Thymus (tissue), 11 donors: ENCODE measurements around the gene POLR1A. TPM values are rescaled to one million over a fixed set of nuclear protein-coding genes. Genes with fewer than 3 reads are reported as not detected.

Experiments used
- DNase-seq, 9 donors: peaks; one replicate each; pipeline ENCODE4 v3.0.0-alpha.2; 2013; ENCODE audit warnings: low spot score in 9 of 9, low read depth in 6 of 9, missing footprints in 1 of 9
- H3K27ac ChIP-seq, 2 donors: one replicate each; pipeline ENCODE4 v1.5.1; 2013; ENCODE audit warnings: control low read depth in 1 of 2, low read depth in 1 of 2, low read length in 1 of 2, mild to moderate bottlenecking in 1 of 2, moderate library complexity in 1 of 2
- H3K27me3 ChIP-seq, 2 donors: one replicate each; pipeline ENCODE4 v1.5.1; 2013; ENCODE audit warnings: low read length in 1 of 2; ENCODE audit not compliant: control insufficient read depth in 2 of 2, insufficient read depth in 1 of 2
- H3K36me3 ChIP-seq, 2 donors: one replicate each; pipeline ENCODE4 v1.5.1; 2013; ENCODE audit warnings: low read length in 1 of 2, mild to moderate bottlenecking in 1 of 2, moderate library complexity in 1 of 2; ENCODE audit not compliant: control insufficient read depth in 2 of 2, insufficient read depth in 2 of 2
- H3K4me1 ChIP-seq, 2 donors: one replicate each; pipeline ENCODE4 v1.5.1; 2013; ENCODE audit warnings: low read length in 2 of 2; ENCODE audit not compliant: control insufficient read depth in 2 of 2, insufficient read depth in 2 of 2
- H3K4me3 ChIP-seq, 2 donors: one replicate each; pipeline ENCODE4 v1.5.1; 2013; ENCODE audit warnings: low read length in 2 of 2, control low read depth in 1 of 2, mild to moderate bottlenecking in 1 of 2
- H3K9me3 ChIP-seq, 2 donors: one replicate each; pipeline ENCODE4 v1.5.1; 2013; ENCODE audit warnings: low read length in 1 of 2, mild to moderate bottlenecking in 1 of 2; ENCODE audit not compliant: control insufficient read depth in 2 of 2, insufficient read depth in 1 of 2
- WGBS: extraction: QIAGEN DNeasy Blood & Tissue Kit; methylation state at CpG from one replicate; pipeline ENCODE4 v1.1.7; 2013; 5-methylcytosine and 5-hydroxymethylcytosine counted together
- polyA plus RNA-seq: library from polyadenylated mRNA; stranded (reverse); fragments of 200-250 nt; gene quantifications from one replicate; pipeline ENCODE4 v1.2.3, GENCODE V29; 2013
- total RNA-seq: library from RNA; stranded (reverse); fragments of 120-200 nt; gene quantifications from one replicate; pipeline ENCODE4 v1.2.4, GENCODE V29; 2013
- donor health status: healthy.

POLR1A gene
- total and polyA plus RNA-seq, 2 donors = 3.3 to 8.9 TPM

- WGBS = over 99% methylated on average over 3 of the region's 3 CpGs
- Histone ChIP-seq H3K4me3 (no peak overlapping the region), H3K9me3 (peaks cover 0 to 4% of the 10 kb centered on the region in 2 donors), H3K27ac (peak overlapping the region in 1 of 2 donors; percentile 32), H3K27me3 (no peaks in the 10 kb centered on the region), H3K4me1 (peaks cover 2 to 48% of the 10 kb centered on the region in 2 donors), H3K36me3 (peaks cover 51 to 92% of the 10 kb centered on the region in 2 donors)
- no peak for DNase-seq
Measured at GRCh38 chr2:86048383-86048701, 57.3 kb downstream of the POLR1A start.

- peaks cover 0 to 4% of the 10 kb centered on the region in 2 donors for H3K9me3 ChIP-seq
- no peaks in the 10 kb centered on the region for H3K27me3 ChIP-seq
- peaks cover 55 to 93% of the 10 kb centered on the region in 2 donors for H3K36me3 ChIP-seq
- no peak for DNase-seq
- H3K4me3 ChIP-seq = no peak overlapping the region
- WGBS = 98% methylated on average over 8 of the region's 8 CpGs
- H3K27ac ChIP-seq = peak overlapping the region in 1 of 2 donors; percentile 32
- H3K4me1 ChIP-seq = peaks cover 0 to 45% of the 10 kb centered on the region in 2 donors
Measured at GRCh38 chr2:86047575-86048382, 57.9 kb downstream of the POLR1A start.

- DNase-seq = no peak
- Histone ChIP-seq H3K27me3 (no peaks in the 10 kb centered on the region), H3K4me3 (no peak overlapping the region), H3K9me3 (peaks cover 0 to 4% of the 10 kb centered on the region in 2 donors), H3K27ac (no peak overlapping the region), H3K36me3 (peaks cover 50 to 90% of the 10 kb centered on the region in 2 donors), H3K4me1 (peaks cover 18 to 61% of the 10 kb centered on the region in 2 donors)
- 85% methylated on average over 6 of the region's 6 CpGs for WGBS
Measured at GRCh38 chr2:86045541-86045940, 60.1 kb downstream of the POLR1A start.

GRCh38 chr2:86044614-86045013, 61.1 kb downstream of the POLR1A start:
- 99% methylated on average over 4 of the region's 4 CpGs for WGBS
- DNase-seq = no peak
- H3K27ac ChIP-seq = no peak overlapping the region
- H3K4me1 ChIP-seq = peaks cover 27 to 70% of the 10 kb centered on the region in 2 donors
- peaks cover 50 to 91% of the 10 kb centered on the region in 2 donors for H3K36me3 ChIP-seq
- no peaks in the 10 kb centered on the region for H3K27me3 ChIP-seq
- no peak overlapping the region for H3K4me3 ChIP-seq
- H3K9me3 ChIP-seq = peaks cover 0 to 4% of the 10 kb centered on the region in 2 donors

GRCh38 chr2:86044045-86044444, 61.6 kb downstream of the POLR1A start:
- 98% methylated on average over 12 of the region's 12 CpGs for WGBS
- no peak for DNase-seq

GRCh38 chr2:86042256-86043168, 63.2 kb downstream of the POLR1A start:
- Histone ChIP-seq H3K9me3 (no peaks in the 10 kb centered on the region), H3K4me3 (no peak overlapping the region), H3K27me3 (no peaks in the 10 kb centered on the region), H3K4me1 (peaks cover 48 to 77% of the 10 kb centered on the region in 2 donors), H3K27ac (peak overlapping the region; percentile 9 to 26), H3K36me3 (peaks cover 37 to 86% of the 10 kb centered on the region in 2 donors)
- no peak for DNase-seq
- WGBS = 98% methylated on average over 12 of the region's 12 CpGs

More at GRCh38 chr2:86044045-86044444, 61.6 kb downstream of the POLR1A start:
- H3K4me3 ChIP-seq = no peak overlapping the region
- peaks cover 50 to 91% of the 10 kb centered on the region in 2 donors for H3K36me3 ChIP-seq
- peaks cover 0 to 4% of the 10 kb centered on the region in 2 donors for H3K9me3 ChIP-seq
- no peak overlapping the region for H3K27ac ChIP-seq
- peaks cover 33 to 76% of the 10 kb centered on the region in 2 donors for H3K4me1 ChIP-seq
- H3K27me3 ChIP-seq = no peaks in the 10 kb centered on the region

- Histone ChIP-seq H3K4me3 (peak overlapping the region; percentile 2 to 30), H3K27me3 (no peaks in the 10 kb centered on the region), H3K27ac (peak overlapping the region; percentile 89 to 97), H3K4me1 (peaks cover 70 to 83% of the 10 kb centered on the region in 2 donors), H3K36me3 (peaks cover 24 to 66% of the 10 kb centered on the region in 2 donors), H3K9me3 (no peaks in the 10 kb centered on the region)
- peak in 2 of 9 donors; percentile 28 to 38 for DNase-seq
- 97% methylated on average over 12 of the region's 12 CpGs for WGBS
Measured at GRCh38 chr2:86039963-86040655, 65.6 kb downstream of the POLR1A start.

- Histone ChIP-seq H3K4me3 (peak overlapping the region; percentile 9 to 30), H3K4me1 (peaks cover 77 to 86% of the 10 kb centered on the region in 2 donors), H3K36me3 (peaks cover 18 to 65% of the 10 kb centered on the region in 2 donors), H3K27ac (peak overlapping the region; percentile 89 to 97), H3K9me3 (no peaks in the 10 kb centered on the region), H3K27me3 (no peaks in the 10 kb centered on the region)
- 68% methylated on average over 9 of the region's 9 CpGs for WGBS
- DNase-seq = peak in 6 of 9 donors; percentile 62 to 90 (median 76)
Measured at GRCh38 chr2:86039178-86039962, 66.3 kb downstream of the POLR1A start.
